ENCODE results near the gene NRP2.

Gene NRP2

DNA sequence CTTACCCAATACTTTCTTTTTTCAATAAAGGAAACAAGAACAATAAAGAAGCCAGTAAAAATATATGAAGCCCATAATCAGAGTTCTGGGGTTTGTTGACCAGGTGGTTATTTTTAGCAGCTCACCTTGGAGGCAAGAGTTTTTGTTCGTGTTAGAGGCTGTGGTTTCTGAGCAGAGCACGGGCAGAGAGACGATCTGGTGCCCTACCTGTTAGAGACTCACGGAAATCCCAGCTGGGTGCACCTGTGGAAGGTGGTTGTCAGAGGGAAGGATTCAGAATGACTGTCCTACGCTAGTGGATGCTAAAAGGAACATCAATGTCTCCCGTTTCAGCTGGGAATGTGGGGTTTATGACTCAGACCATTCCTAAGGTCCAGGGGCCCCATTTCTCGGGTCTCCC, 87.6 kb downstream of the NRP2 start:
- DNase-seq (ENCODE audit: low read depth in 1 of 2, low spot score in 1 of 2) = no peak

DNA sequence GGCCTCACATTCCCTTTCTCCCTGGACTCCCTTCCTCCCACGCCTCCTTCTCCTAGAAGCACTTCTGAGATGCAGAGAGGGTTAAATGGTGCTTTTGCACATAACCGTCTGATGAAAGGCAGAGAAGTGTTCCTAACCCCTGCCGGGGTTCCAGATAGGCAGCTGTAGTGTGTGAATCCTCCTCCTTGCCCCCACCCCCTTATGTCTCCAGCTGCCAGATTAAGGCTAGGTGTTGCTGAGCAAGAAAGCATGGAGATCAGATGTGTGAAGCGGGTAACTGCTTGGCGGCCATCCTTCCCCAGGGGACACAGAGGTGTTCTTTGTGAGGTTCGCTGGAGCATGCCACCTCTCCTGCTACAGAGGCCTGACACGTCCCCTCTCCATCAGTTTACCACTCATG, 88.3 kb downstream of the NRP2 start:
- DNase-seq (ENCODE audit: low read depth in 1 of 2, low spot score in 1 of 2) = no peak

DNA sequence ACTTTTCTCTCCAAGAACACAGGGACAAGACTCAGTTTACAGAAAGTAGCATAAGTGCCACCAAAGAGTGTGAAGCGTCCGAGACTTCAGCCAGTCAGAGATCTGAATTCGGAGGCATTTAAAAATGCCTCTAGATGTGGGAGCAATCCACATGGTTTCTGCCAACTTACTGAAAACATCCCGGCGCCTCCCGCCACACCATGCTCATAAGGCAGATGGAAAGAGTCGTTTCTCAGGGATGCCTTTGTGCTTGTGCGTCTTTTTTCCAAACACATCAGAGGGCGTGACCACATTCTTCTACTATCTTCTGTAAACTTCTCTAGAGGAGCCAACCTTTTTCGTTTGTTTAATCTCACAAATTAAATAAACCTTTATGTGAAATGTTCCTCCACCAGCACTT, 88.7 kb downstream of the NRP2 start:
- no peak for DNase-seq (ENCODE audit: low read depth in 1 of 2, low spot score in 1 of 2)

- DNase-seq (ENCODE audit: low read depth in 1 of 2, low spot score in 1 of 2) = no peak
These were observed 89.4 kb downstream of the NRP2 start for GRCh38 chr2:205771666-205772065.

- DNase-seq (ENCODE audit: low read depth in 1 of 2, low spot score in 1 of 2) = no peak
These were observed 90.7 kb downstream of the NRP2 start for GRCh38 chr2:205772983-205773382.

DNA sequence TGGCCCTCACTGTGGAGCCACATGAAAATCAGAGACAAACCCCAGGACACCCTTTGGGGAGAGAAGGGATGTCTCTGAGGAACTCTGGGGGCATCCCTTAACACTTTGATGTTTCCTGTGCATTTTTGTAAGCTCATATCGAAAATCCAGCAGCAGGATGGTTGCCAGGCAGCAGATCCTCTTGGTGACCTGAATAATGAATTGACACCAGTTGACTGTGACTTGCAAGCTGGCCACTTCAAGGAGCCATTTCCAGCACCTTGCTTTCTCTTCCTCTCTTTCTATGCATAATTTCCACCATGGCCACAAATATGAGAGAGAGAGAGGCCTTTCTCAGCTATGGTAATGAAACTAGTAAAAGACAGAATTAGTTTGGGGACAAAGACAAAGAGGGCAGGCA, 91.7 kb downstream of the NRP2 start:
- no peak for DNase-seq (ENCODE audit: low read depth in 1 of 2, low spot score in 1 of 2)

DNA sequence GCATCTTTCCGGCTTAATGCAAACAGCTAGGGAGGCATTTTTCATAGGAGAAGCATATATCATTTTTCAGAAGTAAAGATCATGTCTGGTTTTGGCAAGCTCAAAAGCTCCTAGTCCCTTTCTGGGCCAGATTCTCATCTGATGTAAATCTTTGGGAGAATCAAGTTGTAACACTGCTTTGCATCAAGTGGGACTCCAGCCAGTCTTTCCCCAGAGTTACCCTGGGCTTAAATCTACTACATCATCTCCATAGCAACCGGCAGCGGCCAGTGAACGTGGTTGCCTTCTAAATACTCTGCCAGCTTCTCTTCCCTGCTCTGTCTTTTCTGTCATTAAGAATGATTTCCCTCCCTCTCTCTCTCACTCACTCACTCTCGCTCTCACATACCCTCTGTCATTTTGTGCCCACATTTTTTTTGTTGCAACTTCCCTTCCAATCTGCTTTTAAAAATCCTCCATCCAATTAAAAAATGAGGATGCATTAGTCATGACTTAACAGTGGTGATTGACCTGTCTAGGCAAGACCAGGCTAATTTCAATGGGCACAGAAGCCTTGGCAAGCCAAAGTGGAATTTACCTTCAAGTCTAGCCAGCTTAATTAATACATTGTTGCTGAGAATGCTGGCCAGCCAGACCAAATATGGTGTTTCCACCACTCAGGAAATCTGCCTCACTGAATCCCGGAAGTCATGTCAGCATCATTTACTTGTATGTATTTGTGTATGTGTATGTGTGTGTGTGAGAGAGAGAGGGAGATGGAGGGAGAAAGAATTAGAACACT, 93.0 kb downstream of the NRP2 start:
- DNase-seq (ENCODE audit: low read depth in 1 of 2, low spot score in 1 of 2) = no peak

GRCh38 chr2:205776139-205776538, 93.8 kb downstream of the NRP2 start:
- DNase-seq (ENCODE audit: low read depth in 1 of 2, low spot score in 1 of 2) = no peak

GRCh38 chr2:205776720-205777119, 94.4 kb downstream of the NRP2 start:
- no peak for DNase-seq (ENCODE audit: low read depth in 1 of 2, low spot score in 1 of 2)

DNA sequence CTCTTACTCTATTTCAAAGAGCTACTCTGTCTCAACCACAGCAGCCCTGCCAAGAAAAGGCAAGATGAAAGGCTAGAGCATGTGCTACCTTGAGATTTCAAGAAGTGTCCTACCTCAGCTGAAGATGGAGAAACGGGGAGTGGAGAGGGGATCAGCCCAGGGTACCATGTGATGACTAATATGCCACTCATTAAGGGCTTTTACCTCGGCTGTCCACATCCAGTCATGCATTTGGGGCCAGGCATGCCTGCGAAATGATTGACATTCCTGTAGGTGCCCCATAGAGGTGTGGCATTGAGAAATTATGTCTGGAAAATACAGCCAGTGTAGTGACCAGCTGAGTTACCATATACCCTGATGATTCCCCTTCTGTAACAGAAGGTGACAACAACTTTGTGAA, 96.1 kb downstream of the NRP2 start:
- no peak for DNase-seq (ENCODE audit: low read depth in 1 of 2, low spot score in 1 of 2)

DNA sequence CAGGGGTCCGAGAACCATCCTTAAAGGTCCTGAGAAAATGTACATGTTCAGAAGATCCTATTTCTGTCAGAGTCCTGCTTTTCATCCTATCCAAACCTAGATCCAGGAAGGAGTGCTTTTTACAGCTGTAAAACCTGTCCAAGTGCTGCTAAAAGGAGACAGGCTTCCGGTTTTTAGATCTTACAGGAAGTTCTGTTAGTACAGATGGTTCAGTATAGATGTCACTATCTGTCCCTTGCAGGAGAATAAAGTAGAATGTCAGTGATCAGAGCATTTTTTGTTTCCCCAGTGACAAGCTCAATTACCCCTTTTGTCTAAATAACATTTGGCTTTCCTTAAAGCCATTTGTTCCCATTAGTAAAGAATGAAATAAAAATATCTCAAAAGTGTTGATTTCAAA, 98.3 kb downstream of the NRP2 start:
- no peak for DNase-seq (ENCODE audit: low read depth in 1 of 2, low spot score in 1 of 2)

DNA sequence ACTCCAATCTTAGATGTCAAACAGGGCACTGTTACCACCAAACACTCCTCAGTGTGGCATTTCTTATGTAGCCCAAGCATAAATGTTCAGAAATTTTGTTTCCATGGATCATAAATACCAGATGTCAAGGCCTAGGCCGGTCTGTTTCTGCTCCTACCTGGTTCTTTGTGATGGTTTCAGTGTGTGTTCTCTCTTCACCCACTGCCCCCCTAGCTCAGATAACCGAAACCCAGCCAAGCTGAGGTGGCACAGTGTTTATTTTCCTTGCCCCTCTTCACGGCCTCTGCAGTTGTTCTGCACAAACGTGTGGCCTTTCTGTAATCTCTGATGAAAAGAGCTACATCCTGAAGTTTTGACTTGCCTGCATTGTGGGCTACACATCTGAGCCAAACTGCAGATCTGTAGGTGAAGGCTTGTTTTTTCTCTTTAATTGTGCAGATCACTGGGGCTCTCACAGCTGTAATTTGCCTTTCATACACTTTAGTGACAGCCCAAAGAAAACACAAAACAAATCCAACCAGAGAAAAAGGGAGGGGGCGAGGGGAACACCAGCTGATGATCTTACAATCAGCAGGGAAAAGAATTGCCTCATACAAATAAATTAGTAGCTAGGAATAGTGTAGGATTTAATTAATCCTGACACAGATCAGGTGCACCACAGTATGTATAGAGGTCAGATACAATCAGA, 99.1 kb downstream of the NRP2 start:
- DNase-seq (ENCODE audit: low read depth in 1 of 2, low spot score in 1 of 2) = no peak

DNA sequence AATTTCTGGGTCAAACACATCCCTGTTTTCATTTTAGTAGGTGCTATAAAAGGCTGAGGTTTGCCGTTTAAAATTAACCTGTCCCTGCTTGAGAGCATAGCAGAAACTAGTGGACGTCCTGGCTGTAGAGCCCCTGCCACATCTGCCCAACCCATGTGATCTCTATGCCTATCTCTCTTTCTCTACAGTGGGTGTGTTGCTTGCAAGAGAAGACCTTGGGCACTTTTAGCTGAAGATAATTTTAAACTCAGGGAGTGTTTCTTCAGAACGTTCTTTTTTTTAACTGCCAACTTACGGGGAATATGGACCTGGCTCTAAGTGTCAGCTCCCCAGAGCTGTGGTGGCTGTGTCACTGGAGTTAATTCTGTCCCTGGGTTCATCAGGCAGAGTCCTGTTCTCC, 100.6 kb downstream of the NRP2 start:
- DNase-seq (ENCODE audit: low read depth in 1 of 2, low spot score in 1 of 2) = no peak

DNA sequence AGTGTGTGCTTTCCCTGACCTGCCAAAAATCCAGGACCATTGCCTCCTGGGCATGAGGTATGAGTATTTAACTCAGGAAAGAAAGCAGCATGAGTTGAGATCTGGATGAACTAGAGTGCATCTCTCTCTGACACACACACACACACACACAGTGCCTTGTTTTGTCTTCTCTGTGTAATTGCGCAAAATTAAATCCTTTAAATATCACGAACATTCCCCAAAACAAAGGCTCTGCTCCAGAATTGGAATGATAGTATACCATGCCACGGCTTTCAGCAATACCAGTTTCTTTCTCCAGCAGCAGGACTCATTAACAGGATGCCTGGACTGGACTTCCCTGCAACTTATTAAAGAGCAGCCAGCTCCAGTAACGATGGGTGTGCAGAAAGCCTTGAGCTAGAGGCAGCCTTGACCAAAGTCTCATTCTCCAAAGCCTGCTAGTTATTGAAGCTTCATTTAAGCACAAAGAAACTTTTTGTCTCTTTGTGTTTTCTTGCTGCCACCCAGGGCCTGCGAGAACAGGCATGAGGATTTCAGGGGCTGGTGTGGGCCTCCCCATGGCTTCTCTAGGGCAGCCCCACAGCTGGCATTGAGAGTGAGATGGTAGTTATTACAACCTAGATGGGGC, 101.7 kb downstream of the NRP2 start:
- DNase-seq (ENCODE audit: low read depth in 1 of 2, low spot score in 1 of 2) = no peak

- no peak for DNase-seq (ENCODE audit: low read depth in 1 of 2, low spot score in 1 of 2)
These were observed 103.4 kb downstream of the NRP2 start for GRCh38 chr2:205785507-205786260.

DNA sequence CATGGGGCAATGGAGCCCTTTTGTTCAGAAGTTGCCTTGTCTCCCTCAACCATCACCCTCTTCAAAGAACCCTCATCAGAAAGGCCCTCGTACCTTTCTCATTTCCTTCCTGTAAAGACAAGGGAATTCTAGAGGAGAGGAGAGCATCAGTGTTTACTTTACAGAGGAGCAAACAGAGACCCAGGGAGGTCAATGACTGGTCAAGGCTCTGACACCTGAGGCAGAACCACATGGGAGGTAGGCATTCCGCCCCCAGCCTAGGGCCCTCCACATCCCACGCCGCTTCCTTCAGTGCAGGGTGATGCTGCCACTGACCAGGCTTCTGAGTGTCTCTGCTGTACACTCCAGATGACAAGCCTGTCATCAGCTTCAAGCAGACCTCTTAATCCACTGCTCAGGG, 104.7 kb downstream of the NRP2 start:
- no peak for DNase-seq (ENCODE audit: low read depth in 1 of 2, low spot score in 1 of 2)

- no peak for DNase-seq (ENCODE audit: low read depth in 1 of 2, low spot score in 1 of 2)
These were observed 105.5 kb downstream of the NRP2 start for GRCh38 chr2:205787761-205788160.

GRCh38 chr2:205789906-205790305, 107.6 kb downstream of the NRP2 start:
- DNase-seq (ENCODE audit: low read depth in 1 of 2, low spot score in 1 of 2) = no peak

GRCh38 chr2:205792908-205793307, 110.6 kb downstream of the NRP2 start:
- no peak for DNase-seq (ENCODE audit: low read depth in 1 of 2, low spot score in 1 of 2)

- DNase-seq (ENCODE audit: low read depth in 1 of 2, low spot score in 1 of 2) = no peak
These were observed 114.6 kb downstream of the NRP2 start for GRCh38 chr2:205796805-205797313.

DNA sequence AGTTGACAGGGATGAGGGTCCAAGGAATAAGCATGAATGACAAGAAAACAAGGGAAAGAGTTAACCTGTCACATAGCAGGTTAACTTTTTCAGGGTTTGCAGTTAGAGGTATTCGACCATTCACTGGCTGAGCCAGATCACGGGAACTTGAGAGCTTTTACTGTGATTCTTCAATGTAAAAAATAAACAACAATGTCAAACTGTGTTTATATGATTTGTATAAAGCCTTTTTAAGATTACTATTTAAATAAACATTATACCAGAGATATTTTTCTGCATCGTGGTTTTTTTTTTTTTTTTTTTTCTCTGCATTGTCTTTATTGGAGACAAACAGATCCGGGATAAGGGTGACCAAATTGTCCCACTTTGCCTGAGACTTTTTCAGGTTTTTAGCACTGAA, 115.6 kb downstream of the NRP2 start:
- no peak for DNase-seq (ENCODE audit: low read depth in 1 of 2, low spot score in 1 of 2)
